Forelimb muscle (tissue), 1 donor: ENCODE measurements around the gene UHMK1. TPM values are rescaled to one million over a fixed set of nuclear protein-coding genes. Genes with fewer than 3 reads are reported as not detected.

ENCODE experiments used
- DNase-seq: peaks from one replicate; pipeline ENCODE4 v3.0.0-alpha.2; 2013; ENCODE audit warnings: low read depth
- polyA plus RNA-seq: library from polyadenylated mRNA; unstranded; fragments of 120-200 nt; gene quantifications from one replicate; pipeline ENCODE4 v1.2.1, GENCODE V29; 2013; ENCODE audit not compliant: insufficient read length

UHMK1 gene
- polyA plus RNA-seq, 1 donor: 28.0 TPM

DNA sequence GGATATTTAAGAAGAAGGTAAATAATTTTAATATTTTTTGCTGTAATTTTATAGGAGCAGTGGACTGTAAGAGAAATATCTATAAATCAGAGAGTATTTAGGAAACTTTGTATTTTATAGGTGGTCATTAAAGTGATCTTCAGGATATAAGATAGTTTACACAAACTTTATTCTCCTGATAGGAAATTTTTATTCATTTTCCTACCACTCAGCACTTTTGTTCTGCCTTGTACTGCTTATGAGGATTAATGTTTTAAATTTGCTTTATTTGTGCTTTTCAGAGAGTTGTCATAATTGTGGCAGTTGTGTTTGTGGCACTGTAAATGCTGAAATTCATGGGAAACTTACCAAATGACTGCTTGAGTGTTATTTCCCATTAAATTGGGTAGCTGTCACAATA is 29.7 kb downstream of the UHMK1 start:
- no peak for DNase-seq

DNA sequence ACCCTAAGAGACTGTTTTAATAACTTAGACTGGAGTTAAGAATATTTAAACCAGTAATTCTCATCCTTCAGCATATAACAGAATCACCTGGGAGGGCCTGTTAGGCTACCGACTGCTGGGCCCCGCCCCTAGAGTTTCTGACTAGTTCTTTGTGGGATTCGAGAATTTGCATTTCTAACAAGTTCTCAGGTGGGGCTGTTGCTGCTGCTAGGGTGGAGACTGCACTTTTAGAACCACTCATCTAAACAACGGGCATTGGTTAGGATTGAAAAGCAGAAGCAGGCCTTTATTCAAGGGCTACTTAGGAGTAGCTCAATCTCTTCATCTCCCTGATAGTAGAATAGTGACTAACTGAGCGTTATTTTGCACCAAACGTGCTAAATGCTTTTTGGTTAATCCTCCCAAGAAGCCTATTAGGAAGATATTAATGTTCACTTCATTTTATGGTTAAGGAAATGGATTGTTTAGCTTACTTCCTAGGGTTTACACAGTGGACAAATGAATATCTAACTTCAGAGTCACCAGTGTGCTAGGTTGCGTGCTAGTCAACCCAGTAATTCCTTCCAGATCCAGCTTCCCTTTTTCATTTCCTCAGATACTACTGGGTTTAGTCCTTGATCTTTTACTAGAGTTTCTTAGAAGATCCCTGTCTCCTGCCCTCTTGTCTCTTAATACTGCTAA is 32.8 kb downstream of the UHMK1 start:
- DNase-seq: no peak

DNA sequence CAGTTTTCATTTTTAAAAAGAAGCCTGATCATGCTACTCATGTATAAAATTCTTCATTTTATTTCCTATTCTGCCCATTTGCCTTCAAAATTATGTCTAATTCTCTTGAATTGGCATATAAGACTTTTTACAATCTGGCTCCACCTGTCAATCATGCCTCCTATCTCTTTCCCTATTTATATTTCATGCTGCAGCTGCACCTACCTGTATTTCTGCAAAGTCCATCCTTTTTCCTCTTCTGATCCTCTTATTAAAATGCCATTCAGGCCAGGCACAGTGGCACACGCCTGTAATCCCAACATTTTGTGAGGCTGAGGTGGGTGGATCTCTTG is 33.3 kb downstream of the UHMK1 start:
- no peak for DNase-seq

DNA sequence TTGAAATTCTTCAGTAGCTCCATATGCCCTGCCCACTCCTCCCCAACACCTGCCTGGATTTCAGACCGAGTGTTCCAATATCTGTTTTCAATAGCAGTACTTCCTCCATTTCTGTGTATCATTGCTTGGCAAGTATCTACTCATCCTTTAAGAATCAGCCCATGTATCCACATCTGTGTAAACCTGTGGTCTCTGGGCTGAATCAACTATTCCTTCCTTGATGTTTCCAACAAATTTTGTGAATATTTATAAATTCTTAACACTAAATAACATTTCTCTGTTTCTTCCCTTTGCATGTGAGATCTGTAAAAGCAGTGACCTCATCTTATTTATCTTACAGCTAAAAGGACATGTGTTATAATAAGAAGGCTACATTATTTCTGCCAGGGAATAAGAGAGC is 37.9 kb downstream of the UHMK1 start:
- DNase-seq: no peak

DNA sequence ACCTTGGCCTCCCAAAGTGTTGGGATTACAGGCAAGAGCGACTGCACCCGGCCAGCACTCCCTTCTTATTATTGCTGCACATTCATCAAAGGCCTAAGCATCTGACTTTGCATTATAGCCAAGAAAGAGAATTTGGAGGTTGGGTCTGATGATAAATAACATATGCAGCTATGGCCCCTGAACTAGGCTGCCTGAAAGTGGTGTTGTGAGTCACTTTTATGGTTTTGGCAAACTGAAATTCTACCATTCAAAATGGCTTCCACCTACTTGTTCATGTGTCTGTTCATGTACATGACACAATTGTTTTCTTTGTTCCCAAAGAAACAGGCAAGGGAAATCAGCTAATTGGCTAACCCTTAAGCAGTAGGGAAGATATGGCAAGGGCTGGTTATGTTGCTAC is 38.9 kb downstream of the UHMK1 start:
- no peak for DNase-seq

DNA sequence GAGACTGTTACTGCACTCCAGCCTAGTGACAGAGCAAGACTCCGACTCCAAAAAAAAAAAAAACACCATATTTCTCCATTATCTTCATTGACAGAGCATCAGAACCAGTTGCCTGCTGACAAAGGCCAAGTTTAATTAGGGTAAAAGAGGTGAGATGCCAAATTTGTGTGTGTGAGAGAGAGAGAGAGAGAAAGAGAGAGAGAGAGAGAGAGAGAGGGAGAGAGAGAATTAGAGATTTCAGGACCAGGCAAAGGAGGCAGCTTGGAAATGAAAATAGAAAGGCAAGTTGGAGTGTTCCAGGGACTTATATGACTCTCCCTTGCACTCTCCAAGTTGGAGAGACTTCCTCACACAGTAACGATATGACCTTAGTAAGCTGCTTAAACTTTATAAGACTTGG is 39.6 kb downstream of the UHMK1 start:
- DNase-seq: no peak

DNA sequence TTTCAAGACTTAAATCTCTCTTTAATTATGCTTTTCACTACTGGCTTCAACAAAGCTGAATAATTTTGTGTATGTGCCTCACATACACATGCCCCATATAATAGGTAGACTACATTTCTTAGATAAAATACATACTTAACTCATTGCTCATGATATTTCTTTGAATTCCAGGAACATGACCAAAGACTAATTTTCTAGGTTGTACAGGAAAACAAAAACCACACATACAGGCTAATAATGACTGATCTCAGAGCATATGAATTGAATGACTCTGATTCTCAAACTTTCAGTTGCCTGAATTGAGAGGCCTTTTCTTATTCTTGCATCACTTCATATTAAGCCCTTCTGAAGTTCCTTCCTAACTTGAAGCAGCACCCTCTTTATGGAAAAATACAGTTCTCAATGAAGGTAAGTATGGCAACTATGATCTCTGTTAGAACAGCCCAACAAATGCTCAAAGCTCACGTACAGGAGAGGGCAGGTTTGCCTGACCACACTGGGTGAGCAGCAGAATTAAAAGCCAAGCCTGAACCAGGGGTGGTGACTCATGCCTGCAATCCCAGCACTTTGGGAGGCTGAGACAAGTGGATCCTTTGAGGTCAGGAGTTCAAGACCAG is 41.3 kb downstream of the UHMK1 start:
- DNase-seq: no peak

DNA sequence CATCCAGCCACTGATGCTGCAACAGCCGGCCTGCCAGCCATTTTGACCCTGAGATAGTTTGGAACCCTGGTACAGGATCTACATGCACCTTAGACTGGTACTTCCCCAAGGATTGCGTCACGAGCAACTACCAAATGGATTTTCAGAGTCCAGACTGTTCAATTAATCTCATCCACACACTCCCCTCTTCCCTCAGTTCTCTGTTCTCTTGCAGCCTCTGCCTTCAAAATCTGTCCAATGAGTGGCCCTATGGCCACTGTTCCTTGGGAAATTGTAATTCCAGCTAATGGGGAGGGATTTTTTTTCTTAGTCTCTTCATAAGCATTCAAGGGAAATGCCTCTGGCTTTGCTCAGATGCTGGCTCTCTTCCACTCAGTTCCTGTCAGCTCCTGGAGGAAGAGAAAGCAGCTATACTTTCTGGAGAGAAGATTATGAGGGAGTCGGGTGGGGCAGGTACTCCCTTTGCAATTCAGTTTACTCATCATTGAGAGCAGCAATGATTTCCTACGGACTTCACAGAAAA is 44.1 kb downstream of the UHMK1 start:
- no peak for DNase-seq

DNA sequence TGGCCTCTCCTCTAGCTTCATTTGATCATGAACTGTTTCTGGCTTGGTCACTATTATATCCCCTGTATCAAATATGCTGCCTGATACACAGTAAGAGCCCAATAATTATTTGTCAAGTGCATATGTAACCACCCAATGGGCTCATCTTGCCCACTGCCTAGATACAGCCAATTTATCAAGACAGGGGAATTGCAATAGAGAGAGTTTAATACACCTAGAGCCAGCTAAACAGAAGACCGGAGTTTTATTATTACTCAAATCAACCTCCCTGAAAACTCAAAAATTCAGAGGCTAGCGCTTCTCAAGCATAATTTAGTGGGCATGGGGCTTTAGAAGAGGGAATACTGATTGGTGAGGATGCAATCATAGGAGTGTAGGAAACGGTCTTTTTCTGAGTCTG is 45.6 kb downstream of the UHMK1 start:
- DNase-seq: no peak

DNA sequence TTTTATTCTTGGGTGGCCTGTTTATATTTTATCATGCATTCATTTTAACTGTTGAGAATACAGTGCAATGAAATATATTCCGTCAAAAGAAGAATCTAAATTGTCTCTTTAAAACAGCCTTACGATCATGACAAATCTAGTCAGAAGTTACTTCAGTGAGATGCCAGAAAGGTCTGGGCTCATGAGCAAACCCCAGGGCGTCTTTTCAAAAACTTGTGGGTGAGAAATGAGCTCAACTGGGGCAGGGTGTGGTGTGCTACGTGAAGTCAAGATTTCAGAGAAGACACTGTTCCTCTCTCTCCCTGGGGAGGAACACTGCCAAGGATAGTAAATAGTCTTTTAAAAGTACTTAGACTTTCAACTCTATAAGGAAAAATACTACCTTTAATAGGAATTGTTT is 50.6 kb downstream of the UHMK1 start:
- no peak for DNase-seq

DNA sequence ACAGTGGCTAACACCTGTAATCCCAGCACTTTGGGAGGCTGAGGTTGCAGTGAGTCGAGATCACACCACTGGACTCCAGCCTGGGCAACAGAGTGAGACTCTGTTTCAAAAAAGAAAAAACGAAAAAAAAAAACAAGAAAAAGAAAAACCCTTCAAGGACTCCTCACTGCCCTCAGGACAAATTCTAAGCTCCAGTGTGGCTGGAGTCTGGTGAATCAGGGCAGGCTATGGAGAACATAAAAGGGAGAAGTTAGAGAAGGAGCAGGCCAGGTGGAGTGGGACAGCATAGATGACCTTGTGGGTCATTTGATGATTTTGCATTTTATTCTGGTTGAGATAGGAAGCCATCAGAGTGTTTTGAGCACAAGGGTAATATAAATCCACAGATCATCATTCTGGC is 51.4 kb downstream of the UHMK1 start:
- no peak for DNase-seq

DNA sequence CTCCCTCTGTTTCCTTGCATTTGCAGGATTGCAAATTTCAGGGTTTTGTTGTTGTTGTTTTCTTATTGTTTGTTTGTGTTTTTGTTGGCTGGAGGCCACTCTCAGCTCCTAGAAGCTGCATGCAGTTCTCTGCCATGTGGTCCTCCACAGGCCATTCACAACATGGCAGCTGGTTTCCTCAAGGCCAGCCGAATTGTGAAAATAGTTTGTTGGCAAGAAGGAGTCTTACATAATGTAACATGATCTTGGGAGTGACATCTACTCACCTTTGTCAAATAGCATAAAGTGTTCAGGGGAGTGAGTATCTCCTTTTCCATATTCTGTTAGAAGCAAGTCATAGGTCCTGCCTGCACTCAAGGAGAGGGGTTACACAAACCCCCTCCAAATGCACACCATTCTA is 53.3 kb downstream of the UHMK1 start:
- DNase-seq: no peak

DNA sequence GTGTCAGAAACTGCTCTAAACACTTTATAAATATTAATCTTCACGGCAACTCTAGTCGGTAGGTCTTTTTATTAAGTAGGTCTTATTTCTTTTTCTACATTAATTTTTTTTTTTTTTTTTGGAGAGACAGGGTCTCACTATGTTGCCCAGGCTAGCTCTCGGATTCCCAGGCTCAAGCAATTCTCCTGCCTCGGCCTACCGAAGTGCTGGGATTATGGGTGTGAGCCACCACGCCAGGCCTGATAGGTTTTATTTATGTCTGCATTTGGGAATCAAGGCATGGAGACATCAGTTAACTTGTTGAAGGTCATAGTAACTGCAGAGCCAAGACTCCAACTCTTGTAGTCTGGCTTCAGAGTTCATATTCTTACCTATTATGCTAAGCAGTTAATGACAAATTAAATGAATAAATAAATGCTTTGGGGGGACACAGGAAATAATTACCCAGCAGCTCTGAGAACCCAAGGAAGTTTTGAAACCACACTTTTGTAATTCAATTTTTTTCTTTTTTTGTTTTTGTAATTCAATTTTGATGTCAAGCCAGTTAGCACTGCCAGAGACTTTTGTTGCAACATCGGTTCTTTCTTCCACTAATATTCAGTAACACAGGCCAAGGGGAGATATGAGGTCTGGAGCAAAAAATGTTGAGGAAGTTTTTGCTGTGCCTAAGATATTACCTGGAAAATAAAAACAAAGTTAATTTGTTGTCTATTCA is 54.5 kb downstream of the UHMK1 start:
- DNase-seq: no peak

DNA sequence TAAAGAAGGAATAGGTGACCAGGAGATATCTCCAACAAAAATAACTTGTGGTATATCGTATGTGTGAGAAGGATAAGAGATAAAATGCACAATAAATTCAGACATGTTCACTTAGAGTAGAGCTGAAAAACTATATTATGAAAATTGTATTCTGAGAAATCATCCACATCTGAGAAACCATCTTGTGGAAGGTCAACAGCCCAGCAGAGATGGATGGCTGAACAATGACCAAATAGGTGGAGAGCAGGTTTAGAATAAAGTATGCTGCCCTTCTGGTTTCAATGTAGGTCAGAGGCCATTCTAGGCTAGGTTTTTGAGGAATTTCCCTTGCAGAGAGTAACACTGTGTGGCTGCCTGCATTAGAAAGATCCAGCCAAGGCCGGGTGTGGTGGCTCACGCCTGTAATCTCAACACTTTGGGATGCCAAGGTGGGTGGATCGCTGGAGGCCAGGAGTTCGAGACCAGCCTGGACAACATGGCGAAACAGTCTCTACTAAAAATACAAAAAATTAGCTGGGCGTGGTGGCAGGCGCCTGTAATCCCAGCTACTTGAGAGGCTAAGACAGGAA is 55.1 kb downstream of the UHMK1 start:
- no peak for DNase-seq

DNA sequence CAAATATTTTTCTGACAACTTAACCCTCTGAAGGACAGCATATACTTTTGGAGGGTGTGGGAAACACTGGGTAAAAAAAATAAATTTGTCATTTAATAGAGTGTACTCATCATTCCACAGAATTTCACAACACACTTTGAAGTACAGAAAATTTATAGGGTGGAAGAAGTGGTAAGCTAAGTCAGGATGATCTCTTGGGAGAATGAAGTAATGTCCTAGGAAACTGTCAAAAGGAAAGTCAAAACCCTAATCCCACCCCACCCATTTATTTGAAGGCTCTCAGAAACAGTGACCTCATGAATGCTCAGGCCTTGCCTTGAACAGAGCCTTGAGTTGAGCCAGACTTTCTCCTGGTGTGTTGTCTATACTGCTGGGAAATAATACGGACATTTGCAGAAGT is 56.6 kb downstream of the UHMK1 start:
- DNase-seq: no peak

DNA sequence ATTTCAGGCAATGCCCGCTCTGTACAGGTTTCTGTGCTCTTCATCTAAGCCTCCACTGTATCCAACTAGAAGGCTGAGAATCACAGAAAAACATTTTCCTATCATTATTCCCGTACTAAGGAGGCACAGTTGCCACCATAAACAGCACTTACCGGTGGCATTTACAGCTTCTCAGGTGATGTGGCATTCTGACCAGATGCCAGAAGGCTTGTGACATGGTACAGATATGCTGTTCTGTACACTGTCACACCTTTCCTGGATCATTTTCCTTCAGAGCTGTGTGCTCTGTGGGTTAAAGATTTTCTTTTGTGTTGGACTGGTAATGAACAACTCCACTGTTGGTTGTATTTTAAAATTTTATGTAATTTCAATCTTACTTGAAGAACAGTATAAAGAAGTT is 59.9 kb downstream of the UHMK1 start:
- DNase-seq: no peak

DNA sequence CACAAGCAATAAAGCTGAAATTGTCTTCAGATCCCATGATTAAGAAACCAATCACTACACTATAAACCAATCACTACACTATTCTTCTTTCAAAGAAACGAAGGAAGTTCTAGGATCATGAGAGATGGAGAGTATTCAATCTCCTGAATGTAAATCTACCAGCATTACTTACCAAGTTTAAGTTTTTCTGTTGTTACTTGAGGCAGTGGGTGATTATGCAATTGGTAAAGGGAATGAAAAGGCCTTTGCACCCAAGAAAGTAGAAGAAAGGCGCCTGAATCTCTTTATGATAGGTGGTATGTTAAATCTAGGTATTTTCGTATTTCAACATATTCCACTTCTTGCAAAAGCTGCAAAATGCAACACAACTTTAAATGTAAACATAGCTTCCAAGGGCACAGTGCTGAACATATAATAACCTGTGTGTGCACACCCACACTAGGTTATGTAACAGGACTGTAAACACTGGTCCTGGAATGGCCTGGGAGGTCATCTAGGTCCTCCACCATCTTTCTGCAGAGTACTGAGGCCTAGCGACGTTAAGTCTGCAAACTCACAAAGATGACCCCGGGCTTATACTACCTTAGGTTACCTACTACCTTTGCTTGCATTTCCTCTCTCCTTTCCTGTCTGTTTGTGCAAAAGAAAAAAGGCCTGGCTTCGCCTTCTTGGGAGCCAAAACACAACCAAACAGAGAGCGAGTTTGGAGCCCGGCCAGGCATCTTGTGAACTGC is 62.9 kb downstream of the UHMK1 start:
- no peak for DNase-seq

DNA sequence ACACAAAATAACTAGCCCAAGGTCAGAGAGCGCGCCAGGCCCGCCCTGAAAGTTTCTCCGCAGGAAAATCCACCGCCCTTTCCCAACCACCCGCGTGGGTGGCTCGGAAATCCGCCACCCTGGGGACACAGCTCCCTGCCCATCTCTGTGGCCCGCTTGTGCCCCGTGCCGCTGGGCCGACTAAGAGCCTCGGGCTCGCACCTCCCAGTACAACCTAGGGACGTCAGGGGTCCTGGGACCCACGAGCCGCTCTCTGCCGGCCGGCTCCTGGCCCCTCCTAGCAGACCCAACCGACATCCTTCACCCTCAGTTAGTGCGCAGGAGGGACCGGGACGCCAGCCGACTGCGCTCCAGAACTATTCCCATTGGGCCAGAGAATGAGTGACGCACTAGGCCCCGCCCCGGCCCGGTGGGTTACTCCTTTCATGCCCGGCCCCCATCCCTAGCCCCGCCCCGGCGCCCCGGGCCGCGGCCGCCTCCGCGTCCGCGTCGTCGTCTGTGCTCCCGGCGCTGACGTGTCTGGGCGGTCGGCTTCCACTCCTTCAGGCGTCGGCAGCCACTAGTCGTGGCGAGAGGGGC is 63.5 kb downstream of the UHMK1 start:
- peak; percentile 84 for DNase-seq

DNA sequence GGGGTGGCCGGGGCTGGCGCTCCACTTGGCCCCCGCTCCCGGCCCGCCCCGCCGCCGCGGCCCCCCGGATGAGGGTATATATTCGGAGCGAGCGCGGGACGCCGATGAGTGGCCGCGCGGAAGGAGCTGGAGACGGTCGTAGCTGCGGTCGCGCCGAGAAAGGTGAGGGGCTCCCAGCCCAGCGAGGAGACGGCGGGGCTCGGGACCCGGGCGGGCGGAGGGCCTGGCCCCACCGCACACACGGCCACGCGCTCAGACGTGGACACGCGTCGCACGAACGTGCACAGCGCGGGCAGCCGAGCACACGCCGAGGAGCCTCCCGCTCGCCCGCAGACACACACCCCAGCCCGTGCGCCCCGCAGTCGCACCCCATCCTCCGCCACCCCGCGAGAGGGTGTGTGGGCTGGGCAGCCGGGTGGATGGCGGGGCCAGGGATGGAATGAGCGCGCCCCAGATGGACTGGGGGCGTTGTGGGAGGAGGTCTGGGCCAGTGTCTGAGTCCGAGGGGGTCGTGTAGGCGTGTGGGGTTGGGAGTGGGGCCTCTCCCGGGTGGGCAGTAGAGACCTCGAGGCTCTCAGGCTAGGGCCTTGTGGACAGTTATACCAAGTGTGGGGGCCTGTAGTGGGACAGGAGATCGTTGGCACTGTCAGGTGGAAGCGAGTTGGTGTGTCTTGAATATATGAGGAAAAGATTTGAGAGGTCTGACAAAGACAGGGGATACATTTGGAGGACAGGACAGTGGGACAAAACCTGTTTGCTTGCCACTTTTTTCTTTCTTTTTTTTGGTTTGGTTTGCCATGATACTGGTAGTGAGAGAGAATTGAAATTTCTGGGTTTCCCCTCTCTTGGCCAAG is 64.2 kb downstream of the UHMK1 start, which contains the start of gene UAP1:
UAP1 (plus strand) TSS at position 107 of the 854 bp plus-strand sequence. CDS start 4,347 bp downstream, outside the sequence.
- no peak for DNase-seq

DNA sequence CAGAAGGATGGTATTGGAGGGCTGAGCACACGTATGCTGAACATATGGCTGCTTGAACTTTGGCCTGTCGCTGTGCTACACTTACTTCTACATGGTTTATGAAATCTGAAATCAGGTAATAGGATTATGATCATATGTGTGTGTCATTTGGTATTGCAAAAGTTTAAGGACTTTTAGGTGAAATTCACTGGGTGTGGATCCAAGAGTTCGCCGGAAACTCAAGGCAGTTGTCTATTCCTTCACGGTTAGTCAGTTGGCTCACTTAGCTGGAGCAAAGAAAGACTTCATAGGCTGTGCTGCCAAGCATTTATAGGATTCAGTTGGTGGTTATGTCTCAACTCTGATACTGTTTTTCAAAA is 64.8 kb downstream of the UHMK1 start:
- no peak for DNase-seq

DNA sequence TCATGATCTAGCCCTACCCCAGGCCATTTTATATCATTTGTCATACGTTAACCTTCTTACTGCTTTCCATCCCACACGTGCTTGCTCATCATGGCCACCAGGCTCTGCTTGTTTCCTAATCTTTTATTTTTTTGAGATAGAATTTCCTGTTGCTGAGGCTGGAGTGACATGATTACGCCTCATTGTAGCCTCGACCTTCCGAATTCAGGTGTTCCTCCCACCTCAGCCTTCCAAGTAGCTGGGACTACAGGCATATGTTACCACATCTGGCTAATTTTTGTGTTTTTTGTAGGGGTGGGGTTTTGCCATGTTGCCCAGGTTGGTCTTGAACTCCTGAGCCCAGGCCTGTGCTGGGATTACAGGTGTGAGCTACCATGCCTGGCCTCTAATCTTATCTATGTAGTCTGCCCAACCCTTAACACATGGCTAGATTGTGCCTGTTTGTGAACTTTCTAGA is 67.2 kb downstream of the UHMK1 start:
- no peak for DNase-seq
